ENCODE data around the gene AQR. TPM values are rescaled to one million over a fixed set of nuclear protein-coding genes. Genes with fewer than 3 reads are reported as not detected.

AQR gene
- total RNA-seq, 1 experiment from 2014 or later, result 54.4 TPM

- no peak overlapping the region for H3T11ph ChIP-seq (ENCODE audit: low read length)
- no peak overlapping the region for H3K4me3 Mint-ChIP-seq
- H3K14ac ChIP-seq (ENCODE audit: insufficient read depth, low read length), result no peak overlapping the region
- H3K23ac ChIP-seq (ENCODE audit: insufficient read length, low read depth, low read length), result no peak overlapping the region
- H2BK5ac ChIP-seq (ENCODE audit: insufficient read length, low read length), result no peak overlapping the region
- H3K18ac ChIP-seq (ENCODE audit: insufficient read length, low read depth, low read length), result no peak overlapping the region
- no peak overlapping the region for H2BK120ac ChIP-seq (ENCODE audit: low read depth, low read length, poor library complexity, severe bottlenecking)
- H3K4me1 Mint-ChIP-seq, result no peaks in the 10 kb centered on the region
- H3K9me3 ChIP-seq (ENCODE audit: control insufficient read depth, low read depth, low read length), result no peaks in the 10 kb centered on the region
- H3K9ac ChIP-seq (ENCODE audit: extremely low read depth, insufficient read length, low read length), result no peak overlapping the region
- no peaks in the 10 kb centered on the region for H3K4me1 ChIP-seq (ENCODE audit: insufficient read depth, low read length)
- H3K4ac ChIP-seq (ENCODE audit: low read depth, low read length), result no peak overlapping the region
- no peak overlapping the region for H2BK15ac ChIP-seq (ENCODE audit: low read depth, low read length)
- no peaks in the 10 kb centered on the region for H3K23me2 ChIP-seq (ENCODE audit: insufficient read length, low read depth, low read length, poor library complexity, severe bottlenecking)
- no peak overlapping the region for H4K5ac ChIP-seq (ENCODE audit: insufficient read length, low read depth, low read length)
- H4K20me1 ChIP-seq (ENCODE audit: control insufficient read depth, insufficient read depth, insufficient read length), result no peaks in the 10 kb centered on the region
- H4K8ac ChIP-seq (replicated peaks; ENCODE audit: insufficient read length, low read depth, low read length), result no peak overlapping the region
- 100% methylated on average over 2 of the region's 3 CpGs for WGBS (ENCODE audit: extremely low coverage, insufficient read length, low lambda C conversion rate)
- TF ChIP-seq CTCF (conservative IDR thresholded peaks at IDR 0.05), result no peak
- H4K91ac ChIP-seq (ENCODE audit: insufficient read length, low read depth, low read length), result no peak overlapping the region
- no peak overlapping the region for H2BK20ac ChIP-seq (ENCODE audit: low read depth, low read length, poor library complexity, severe bottlenecking)
- no peak for DNase-seq
- H3K79me1 ChIP-seq (ENCODE audit: insufficient read depth, low read depth, low read length, poor library complexity, severe bottlenecking), result no peaks in the 10 kb centered on the region
- H3K9me3 Mint-ChIP-seq, result peaks cover 0 to 18% of the 10 kb centered on the region in 2 experiments; a peak in 4 of 5 replicates
- H2BK12ac ChIP-seq (ENCODE audit: insufficient read length, low read depth, low read length), result no peak overlapping the region
- H2AFZ ChIP-seq (ENCODE audit: low read length), result no peak overlapping the region
- no peak overlapping the region for H2AK5ac ChIP-seq (ENCODE audit: insufficient read length, low read length)
- no peak overlapping the region for H3K4me2 ChIP-seq (ENCODE audit: insufficient read depth, insufficient read length, low read length)
- H3K27ac Mint-ChIP-seq, result no peak overlapping the region
- no peaks in the 10 kb centered on the region; a peak in 2 of 7 replicates for H3K36me3 Mint-ChIP-seq (ENCODE audit: insufficient read depth in 1 of 3, low read depth in 3 of 3)
- peaks cover 2% of the 10 kb centered on the region for H3K27me3 Mint-ChIP-seq (ENCODE audit: low read depth)
- no peak overlapping the region for H3K27ac ChIP-seq (ENCODE audit: insufficient read length, low read depth, low read length)
- H3K56ac ChIP-seq (ENCODE audit: insufficient read length, low read depth, low read length), result no peak overlapping the region
- no peaks in the 10 kb centered on the region for H3K79me2 ChIP-seq (ENCODE audit: insufficient read depth, low read length)
- H3K27me3 ChIP-seq (ENCODE audit: insufficient read depth, low read length), result no peaks in the 10 kb centered on the region
Measured at GRCh38 chr15:34838282-34838681, 131.3 kb downstream of the AQR start.
